Measurements from ENCODE around the gene IREB2.
"Not testable (repeated sequence)": the region's sequence is repeated elsewhere in the genome, so short reads cannot be mapped to it uniquely, and the experiment has no call there.

The IREB2 gene

DNA sequence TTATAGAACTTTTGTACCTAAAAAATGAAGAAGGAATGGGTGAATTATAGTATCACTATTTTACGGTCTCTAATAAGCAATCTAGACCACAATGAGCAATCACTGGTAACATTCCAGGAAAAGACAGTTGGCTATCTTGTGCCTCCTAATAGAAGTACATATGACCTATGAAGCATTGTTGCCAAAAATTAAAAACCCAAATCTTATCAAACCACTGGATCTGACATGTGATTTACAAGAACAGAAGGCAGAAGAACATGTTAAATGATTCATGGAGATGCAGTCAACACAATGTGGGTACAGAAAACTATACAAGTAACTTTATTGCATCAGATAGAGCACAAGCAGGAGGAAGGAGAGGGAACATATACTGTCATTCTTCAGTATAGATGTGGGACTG lies 54.9 kb downstream of the IREB2 start:
- no peak for DNase-seq

DNA sequence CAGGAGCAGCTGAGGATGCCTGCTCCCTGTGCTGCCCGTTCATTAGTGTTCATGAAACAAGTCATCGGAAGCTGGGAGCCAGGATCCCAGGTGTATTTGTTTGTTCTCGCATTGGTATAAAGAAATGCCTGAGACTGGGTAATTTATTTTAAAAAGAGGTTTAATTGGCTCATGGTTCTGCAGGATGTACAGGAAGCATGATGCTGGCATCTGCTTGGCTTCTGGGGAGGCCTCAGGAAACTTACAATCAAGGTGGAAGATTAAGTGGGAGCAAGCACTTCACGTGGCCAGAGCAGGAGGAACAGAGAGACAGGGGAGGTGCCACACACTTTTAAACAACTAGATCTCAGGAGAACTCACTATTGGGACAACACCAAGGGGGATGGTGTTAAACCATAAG lies 63.8 kb downstream of the IREB2 start:
- DNase-seq = no peak

DNA sequence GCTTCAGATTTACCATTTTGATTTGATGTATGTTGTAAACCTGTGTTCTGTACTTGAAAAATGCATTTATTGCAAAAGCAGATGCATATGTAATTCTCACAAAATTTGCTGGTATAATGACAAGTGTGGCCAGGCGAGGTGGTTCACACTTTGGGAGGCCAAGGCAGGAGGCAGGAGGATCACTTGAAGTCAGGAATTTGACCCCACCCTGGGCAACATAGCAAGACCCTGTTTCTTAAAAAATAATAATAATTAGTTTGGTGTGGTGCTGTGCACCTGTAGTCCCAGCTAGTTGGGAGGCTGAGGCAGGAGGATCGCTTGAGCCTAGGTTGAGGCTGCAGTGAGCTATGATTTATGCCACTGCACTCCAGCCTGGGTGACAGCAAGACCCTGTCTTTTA lies 64.6 kb downstream of the IREB2 start:
- DNase-seq = no peak

DNA sequence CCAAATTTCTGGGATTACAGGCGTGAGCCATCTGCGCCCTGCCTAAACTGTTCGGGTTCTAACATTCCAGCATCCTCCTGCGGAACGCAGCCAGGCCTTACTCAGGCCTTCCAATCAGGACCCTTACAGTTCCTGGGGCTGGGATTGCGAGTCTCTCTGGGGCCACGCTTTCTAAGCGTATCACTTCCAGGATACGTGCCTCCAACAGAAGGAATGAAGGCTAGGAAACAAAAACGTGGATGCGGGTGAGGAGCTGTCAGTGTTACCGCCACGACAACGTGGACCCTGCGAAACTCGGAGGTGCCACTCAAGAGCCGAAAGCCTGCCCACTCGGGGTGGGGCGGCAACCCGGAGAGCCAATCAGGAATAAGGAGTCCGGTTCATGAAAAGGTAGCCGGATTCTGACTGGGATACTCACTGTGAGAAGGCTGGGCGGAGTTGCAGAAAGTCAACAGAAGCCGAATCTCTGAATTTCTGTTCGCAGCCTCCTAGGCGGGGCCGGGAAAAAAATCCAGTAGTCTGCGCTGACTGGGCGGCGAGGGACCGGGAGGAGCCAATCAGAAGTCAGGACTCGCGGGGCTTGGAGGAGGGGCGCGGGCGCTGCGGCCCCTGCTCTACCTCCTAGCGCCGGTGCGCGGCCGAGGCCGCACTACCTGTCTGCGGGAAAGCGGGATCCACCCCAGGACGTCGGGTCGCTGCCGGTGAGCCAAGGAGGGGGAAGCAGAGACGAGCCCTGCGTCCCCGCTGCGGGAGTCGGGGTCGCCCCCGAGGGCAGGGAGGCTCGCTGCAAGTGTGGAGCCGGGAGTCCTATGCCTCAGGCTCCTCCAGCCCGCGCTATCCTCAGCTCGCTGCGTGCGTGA lies 69.2 kb downstream of the IREB2 start, which contains the start of gene HYKK:
TSS of gene HYKK (plus strand) at position 607 of the 860 bp plus-strand sequence. CDS start 5,512 bp downstream, outside the sequence.
- DNase-seq = peak; percentile 61 to 81 (median 68)

DNA sequence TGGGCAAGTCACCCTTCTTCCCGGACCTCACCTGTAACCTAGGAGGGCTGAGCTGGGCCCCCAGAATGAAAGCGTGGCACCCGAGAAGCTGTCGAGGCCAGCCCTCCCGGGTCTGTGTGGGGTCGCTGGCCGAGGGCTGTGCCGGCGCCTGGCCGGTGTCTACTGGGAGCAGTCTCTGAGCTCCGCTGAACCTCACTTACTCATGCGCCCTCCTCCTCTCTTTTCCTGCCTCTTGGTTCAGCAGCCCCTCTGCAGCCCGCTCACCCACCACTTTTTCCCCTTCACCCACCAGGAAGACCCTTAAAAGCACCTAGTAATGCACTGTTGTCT lies 69.8 kb downstream of the IREB2 start:
- DNase-seq = peak in 1 of 6 experiments; percentile 34

DNA sequence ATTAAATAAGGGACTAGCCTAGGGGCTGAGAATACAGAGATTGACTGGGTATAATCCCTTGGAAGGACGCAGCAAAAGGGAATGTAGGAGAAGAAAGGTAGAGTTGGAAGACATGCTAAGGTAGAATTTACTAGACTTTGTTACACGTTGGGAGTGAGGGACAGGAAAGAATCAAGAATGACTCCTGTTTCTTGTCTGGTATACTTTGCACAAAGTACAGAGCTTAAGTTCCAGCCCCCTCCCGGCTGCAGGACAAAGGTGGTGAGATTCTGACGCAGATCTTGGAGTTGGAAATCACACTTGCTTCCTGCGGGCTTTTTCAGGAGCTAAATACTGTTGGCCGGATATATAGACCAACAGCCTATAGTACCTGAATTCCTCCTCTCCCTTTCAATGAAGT lies 70.3 kb downstream of the IREB2 start:
- DNase-seq = no peak

DNA sequence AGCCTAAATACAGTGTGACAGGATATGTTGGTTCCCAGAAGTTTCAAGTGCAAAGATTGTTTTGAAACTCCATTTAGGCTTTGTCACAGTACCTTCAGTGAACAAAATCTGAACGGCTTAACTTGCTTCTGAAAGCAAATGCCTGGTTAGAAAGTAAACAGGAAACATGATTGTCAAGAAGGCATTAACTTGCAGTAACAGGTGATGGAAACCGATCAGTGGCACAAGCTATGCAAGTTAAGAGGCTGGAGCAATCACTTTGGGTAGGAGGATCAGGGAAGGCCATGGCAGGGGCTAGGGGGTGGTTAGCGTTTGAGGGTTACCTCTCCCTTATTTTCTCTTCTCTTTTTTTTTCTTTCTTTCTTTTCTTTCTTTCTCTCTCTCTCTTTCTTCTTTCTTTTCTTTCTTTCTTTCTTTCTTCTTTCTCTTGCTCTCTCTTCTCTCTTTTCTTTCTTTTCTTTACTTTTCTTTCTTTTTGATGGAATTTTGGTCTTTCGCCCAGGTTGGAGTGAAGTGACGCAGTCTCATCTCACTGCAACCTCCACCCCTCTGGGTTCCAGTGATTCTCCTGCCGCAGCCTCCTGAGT lies 71.8 kb downstream of the IREB2 start:
- DNase-seq = peak in 1 of 6 experiments; percentile 14

DNA sequence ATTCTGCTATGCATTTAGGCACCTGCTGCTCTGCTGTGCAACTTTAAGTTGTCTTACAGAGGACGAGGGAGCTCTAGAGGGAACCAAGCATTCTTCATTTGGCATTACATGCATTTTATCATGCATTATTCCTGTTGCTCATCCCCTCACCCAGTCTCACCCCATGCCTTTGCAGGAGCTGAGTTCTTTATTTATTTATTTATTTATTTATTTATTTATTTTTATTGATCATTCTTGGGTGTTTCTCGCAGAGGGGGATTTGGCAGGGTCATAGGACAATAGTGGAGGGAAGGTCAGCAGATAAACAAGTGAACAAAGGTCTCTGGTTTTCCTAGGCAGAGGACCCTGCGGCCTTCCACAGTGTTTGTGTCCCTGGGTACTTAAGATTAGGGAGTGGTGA lies 82.0 kb downstream of the IREB2 start:
- DNase-seq = not testable (repeated sequence)

DNA sequence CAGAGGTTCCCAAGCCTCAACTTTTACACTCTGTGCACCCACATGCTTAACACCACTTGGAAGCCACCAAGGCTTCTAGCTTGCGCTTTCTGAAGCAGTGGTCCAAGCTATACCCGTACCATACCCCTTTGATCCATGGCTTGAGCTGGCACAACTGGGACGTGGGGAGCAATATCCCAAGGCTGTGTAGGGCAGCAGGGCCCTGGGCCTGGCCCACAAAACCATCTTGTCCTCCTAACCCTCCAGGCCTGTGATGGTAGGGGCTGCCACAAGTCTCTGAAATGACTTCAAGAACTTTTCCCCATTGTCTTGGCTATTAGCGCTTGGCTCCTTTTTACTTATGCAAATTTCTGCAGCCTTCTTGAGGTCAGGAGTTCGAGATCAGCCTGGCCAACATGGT lies 86.2 kb downstream of the IREB2 start:
- DNase-seq = no peak

DNA sequence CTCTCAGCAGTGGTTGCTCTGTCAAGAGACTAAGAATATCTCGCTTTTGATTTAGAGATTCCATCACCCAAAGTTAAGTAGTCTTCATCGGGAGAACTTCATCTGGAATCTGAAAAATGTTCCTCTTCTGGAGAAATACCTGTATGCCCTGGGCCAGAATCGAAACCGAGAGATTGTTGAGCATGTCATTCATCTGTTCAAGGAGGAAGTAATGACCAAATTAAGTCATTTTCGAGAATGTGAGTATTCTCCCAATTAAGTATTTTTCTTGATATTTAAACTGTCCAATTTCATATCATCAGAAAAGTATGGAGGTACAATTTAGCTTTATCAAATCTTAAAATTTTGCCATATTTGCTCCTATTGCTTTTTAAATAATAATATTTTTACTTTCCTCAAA lies 89.3 kb downstream of the IREB2 start:
- DNase-seq = no peak

DNA sequence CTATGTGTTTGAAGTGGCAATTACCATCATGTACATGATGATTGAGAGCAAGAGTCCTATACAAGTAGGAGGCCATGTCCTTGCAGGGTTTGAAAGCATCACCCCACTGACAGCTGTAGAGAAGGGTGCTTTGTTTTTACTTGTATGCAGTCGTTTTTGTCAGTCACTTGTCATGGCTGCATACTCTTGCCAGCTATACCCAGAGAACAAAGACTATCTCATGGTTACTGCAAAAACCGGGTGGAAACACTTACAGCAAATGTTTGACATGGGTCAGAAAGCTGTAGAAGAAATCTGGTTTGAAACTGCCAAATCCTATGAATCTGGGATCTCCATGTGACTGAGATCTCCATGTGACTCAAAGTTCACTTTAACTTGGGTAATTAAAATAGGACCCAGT lies 95.3 kb downstream of the IREB2 start:
- no peak for DNase-seq

DNA sequence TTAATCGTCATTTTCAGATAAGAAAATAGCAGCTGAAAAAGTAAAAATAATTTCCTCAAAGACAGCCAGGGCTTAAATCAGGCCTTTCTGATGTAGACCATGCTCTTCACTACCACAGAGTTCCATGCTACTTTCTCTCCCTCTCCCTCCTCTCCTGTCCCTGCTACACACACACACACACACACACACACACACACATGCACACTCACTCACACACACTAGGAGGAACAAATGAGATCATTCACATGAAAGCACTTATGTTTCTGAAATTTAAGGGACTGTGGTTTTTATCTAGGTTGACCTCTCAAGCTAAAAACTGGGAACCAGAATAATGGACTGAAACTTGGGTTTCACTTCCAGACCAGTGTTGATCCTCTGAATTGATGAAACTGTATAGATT lies 98.1 kb downstream of the IREB2 start:
- DNase-seq = no peak

DNA sequence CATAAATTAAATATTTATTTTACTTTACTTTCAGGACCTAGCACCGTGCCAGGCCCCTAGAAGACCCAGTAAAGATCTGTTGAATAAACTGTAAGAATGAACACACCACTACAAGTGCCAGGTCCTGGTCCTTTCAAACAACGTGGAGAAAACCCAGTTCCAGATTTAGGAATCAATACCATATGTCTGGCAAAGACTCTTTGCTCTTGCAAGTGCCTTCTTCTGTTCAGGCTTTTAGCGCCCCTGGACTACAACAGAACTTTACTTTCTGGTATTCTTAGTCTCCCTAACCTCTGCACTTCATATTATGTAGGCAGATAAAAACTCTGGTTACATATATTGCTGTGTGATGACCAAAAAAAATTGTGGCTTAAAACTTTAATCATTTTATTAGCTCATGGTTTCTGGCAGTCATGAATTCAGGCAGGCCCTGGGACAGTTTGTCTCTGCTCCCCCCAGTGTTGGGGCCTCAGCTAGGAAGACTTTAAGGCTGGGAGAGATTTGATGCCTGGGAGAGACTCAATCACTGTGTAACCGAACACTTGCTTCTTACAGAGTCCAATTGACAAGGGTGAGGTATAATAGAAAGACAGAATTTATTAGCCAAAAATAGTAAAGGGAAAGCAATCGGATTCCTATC lies 99.4 kb downstream of the IREB2 start:
- DNase-seq = no peak

DNA sequence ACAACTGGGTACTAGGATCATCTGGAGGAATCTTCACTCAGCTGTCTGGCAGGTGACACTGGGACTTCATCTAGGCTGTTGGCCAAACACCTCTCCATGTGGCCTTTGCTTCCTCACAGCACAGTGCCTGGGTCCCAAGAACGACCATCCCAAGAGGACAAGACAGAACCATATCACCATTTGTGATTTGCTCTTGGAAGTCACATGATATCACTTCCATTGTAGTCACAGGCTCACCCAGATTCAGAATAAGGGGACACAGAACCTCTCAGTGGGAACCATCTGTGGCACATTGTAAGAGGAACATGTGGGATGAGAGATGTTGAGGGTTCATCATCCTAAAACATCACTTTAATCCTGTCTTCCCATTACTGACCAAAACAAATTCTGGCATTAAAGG lies 100.3 kb downstream of the IREB2 start:
- no peak for DNase-seq

DNA sequence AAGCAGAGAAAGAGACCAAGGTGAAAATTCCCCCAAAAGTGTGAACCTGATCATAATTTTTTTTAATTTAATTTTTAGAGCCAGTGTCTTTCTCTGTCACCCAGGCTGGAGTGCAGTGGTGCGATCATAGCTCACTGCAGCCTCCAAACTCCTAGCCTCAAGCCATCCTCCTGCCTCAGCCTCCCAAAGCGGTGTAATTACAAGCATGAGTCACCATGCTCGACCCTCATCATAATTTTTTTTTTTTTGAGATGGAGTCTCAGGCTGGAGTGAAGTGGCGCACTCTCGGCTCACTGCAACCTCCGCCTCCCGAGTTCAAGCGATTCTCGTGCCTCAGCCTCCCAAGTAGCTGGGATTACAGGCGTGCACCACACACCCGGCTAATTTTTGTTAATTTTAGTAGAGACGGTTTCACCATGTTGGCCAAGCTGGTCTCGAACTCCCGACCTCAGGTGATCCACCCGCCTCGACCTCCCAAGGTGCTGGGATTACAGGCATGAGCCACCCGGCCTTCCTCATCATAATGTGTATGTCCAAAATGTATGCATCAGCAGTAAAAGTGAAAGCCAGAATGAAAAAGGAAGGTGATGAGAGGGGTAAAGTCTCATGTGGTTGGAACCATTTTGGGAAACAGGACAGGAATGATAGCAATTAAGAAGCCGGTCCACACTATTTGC lies 101.6 kb downstream of the IREB2 start:
- not testable (repeated sequence) for DNase-seq

DNA sequence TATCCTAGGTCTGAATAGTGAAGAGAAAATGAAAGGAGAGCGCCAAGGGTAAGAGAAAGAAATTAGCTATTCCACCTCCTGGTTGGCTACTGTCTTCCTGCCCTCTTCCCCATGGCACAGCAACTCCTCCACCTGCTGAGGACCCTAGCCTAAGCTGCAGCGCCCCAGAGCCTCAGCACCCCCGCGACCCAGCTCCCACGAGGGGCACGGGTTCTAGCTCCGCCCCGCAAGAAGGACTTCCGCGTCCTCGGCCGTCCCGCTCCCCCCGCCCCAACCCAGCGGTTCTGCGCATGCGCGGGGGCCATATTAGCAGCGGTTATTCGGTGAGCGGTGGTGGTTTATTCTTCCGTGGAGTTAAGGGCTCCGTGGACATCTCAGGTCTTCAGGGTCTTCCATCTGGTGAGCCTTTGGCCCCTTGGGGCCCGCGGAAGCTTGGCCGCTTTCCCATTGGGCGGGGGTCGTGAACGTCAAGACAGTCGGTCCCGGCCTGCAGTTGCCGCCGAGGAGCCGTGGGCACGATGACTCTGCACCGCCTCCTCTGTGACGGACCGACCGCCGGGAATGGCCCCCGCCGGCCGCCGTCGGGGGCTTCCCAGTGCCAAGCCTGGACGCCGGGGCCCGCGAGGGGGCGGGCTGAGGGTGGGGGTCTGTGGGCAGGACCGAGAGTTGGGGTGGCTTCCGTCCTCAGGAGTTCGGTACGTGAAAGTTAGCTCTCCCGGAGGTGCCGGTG lies 102.3 kb downstream of the IREB2 start, which contains the start of gene PSMA4:
TSS of gene PSMA4 (plus strand) at position 304 of the 730 bp plus-strand sequence. CDS start 1,484 bp downstream, outside the sequence.
- DNase-seq = peak; percentile 88 to 96 (median 92)

DNA sequence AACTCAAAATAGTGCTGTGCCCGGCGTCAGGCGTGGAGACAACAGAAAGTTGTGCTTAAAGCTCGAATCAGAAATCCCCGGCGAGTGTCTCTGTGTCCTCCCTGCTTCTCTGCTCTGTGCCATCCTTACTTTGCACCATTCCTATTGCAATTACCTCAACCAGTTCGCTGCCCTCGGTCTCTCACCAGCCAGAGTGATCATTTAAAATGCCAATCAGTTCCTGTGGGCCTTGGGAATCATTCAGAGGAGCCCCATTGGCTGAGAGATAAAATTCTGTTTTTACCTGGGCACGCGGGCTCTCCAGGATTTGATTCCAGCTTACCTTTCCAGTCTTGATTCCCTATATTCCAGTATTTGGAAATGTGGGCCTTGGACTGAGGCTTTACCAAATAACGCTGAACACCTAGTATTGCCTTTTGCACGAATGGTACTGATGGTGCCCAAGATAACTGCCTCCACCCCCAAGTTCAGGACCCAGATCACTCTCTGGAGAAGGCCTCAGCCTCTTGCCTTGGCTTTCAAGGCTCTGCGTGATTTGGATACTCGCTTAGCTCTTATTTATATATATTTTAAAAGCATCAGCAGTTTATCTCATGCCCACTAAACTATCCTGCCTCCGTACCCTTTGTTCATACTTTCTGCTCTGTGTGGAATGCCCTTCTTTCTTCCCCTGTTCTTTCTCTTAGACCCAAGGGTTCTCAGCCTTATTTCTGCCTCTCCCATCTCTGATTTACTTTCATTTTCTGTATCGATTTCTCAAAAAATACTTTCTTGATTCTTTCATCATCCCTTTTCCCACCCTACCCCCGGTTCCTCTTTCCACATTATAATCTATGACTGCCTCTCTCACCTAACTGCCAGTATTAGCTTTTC lies 103.1 kb downstream of the IREB2 start:
- no peak for DNase-seq

DNA sequence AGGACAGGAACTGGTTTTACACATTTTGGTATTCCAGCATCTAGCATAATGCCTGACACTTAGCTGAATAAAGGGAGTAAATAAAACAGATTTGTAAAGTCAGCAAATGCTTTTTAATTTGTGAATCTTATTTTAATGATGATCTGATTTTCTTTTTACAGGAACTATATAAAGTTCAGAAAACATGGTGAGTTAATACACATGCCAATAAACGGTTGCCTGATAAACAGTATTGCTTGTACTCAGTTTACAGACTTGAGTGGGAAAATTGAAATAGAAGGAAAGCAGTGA lies 103.7 kb downstream of the IREB2 start:
- DNase-seq = no peak

DNA sequence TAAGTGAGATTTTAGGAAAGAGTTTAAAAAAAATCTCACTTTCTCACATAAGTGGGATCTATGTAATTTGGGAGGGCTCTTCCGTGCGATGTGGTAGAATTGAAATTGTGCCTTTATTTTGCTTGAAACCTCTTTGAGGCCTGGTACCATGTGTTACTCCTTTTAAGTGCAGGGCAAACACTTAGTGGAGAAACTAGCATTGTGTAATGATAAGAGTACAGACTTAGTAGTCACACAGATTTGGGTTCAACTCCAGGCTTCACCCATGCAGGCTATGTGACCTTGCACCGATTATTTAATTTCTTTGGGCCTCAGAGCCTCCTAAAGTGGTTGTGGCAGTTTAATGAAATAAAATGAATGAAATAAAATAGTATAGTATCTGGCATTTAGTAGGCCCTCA lies 104.6 kb downstream of the IREB2 start:
- DNase-seq = no peak

DNA sequence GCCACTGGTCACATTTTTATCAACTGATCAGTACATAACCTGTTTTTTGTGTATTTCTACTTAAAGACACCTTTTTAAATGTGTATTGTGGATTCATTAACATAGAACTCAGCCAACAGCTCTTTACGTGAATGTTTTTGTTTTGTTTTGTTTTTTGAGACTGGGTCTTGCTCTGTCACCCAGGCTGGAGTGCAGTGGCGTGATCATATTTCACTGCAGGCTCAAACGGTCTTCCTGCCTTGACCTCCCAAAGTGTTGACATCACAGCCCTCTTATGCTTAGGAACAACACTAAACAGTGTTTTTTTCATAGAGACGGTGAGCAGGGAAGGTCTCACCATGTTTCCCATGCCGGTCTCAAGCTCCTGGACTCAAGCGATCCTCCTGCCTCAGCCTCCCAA lies 112.2 kb downstream of the IREB2 start:
- no peak for DNase-seq

DNA sequence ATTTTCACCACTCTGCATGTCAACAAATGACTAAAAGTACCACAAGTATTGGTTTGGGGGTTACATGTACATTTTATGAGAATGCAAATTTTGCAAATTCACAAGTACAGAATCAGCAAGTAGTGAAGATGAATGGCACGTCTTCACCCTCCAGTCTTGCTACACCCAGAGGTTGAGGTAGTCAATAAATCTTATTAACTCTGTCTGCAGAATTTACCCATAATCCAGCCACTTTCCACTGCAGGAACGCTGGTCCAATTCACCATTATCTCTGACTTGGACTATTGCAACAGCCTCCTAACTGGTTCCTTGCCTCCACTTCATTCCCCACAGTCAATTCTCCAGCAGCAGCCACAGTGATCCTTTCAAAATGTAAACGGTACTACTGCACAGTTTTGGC lies 112.8 kb downstream of the IREB2 start:
- DNase-seq = no peak
